Measurements from ENCODE around the gene ZSCAN12.

Gene ZSCAN12

DNA sequence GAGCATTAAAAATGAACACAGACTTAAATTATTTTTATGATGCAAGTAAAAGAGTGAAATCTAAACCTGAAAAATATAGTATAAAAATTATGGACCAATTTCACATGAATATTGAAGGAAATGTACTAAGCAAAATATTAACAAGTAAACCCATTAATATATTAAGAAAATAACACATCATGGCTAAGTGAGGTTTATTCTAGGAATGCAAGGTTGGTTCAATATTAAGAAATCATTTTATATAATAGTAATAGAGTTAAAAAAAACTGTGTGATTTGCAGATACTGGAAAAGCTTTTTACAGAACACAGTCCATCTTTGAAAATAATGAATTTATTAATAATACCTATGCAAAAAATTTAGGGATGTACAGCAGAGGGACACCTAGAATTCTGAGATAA is 20.9 kb downstream of the ZSCAN12 start:
- Histone ChIP-seq H3K27me3 (no peaks in the 10 kb centered on the region), H3K27ac (no peak overlapping the region), H3K36me3 (peaks cover 27 to 37% (median 31%) of the 10 kb centered on the region in 3 donors), H3K9me3 (peaks cover 0 to 5% (median 0%) of the 10 kb centered on the region in 3 donors), H3K4me3 (no peak overlapping the region), H3K4me1 (peaks cover 0 to 4% (median 0%) of the 10 kb centered on the region in 4 donors)
- intact Hi-C loops (cut with DNase I; ENCODE audit: low total_unique reads) = no loop called here
- TF ChIP-seq, protein P1, sequence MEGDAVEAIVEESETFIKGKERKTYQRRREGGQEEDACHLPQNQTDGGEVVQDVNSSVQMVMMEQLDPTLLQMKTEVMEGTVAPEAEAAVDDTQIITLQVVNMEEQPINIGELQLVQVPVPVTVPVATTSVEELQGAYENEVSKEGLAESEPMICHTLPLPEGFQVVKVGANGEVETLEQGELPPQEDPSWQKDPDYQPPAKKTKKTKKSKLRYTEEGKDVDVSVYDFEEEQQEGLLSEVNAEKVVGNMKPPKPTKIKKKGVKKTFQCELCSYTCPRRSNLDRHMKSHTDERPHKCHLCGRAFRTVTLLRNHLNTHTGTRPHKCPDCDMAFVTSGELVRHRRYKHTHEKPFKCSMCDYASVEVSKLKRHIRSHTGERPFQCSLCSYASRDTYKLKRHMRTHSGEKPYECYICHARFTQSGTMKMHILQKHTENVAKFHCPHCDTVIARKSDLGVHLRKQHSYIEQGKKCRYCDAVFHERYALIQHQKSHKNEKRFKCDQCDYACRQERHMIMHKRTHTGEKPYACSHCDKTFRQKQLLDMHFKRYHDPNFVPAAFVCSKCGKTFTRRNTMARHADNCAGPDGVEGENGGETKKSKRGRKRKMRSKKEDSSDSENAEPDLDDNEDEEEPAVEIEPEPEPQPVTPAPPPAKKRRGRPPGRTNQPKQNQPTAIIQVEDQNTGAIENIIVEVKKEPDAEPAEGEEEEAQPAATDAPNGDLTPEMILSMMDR (IDR thresholded peaks at IDR 0.05) = no peak
- no peak for DNase-seq

DNA sequence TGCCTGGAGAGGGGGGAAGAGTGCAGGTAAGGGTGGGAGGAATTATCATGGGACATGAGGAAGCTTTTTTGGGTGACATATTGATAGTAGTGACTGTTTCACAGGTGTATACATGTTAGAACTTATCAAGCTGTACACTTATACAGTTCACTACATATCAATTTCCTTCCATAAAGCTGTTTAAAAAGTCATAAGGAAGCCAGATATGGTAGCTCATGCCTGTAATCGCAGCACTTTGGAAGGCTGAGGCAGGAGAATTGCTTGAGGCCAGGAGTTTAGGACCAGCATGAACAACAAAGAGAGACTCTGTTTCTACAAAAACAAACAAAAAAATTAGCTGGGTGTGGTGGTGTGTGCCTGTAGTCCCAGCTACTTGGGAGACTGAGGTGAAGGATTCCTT is 21.7 kb downstream of the ZSCAN12 start:
- TF ChIP-seq, protein P1 (IDR thresholded peaks at IDR 0.05) = no peak
- Histone ChIP-seq H3K4me3 (no peak overlapping the region), H3K27ac (no peak overlapping the region), H3K4me1 (no peaks in the 10 kb centered on the region), H3K27me3 (no peaks in the 10 kb centered on the region), H3K36me3 (peaks cover 27 to 37% (median 31%) of the 10 kb centered on the region in 3 donors), H3K9me3 (peaks cover 0 to 5% (median 0%) of the 10 kb centered on the region in 3 donors)
- intact Hi-C loops (cut with DNase I; ENCODE audit: low total_unique reads) = no loop called here
- DNase-seq = no peak

DNA sequence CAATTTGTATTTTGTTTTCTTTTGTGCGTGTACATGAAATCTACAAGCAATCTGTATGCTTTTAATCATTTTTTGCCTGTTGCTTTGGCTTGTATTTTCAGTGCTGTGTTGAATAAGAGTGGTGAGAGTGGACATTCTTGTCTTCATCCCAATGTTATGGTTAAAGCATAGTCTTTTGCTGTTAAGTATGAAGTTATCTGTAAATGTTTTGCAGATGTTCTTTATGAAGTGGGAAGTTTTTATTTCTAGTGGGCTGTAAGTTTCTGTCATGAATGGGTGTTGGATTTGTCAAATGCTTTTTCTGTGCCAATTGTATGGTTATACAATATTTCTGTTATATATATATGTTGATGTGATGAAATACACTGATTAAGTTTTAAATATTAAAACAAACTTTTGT is 25.6 kb downstream of the ZSCAN12 start:
- no peak for DNase-seq
- Histone ChIP-seq H3K27me3 (no peaks in the 10 kb centered on the region), H3K36me3 (peaks cover 7 to 13% (median 10%) of the 10 kb centered on the region in 3 donors), H3K4me3 (no peak overlapping the region), H3K4me1 (no peaks in the 10 kb centered on the region), H3K9me3 (peaks cover 0 to 5% (median 0%) of the 10 kb centered on the region in 3 donors), H3K27ac (no peak overlapping the region)
- TF ChIP-seq, protein P1 (IDR thresholded peaks at IDR 0.05) = no peak
- intact Hi-C loops (cut with DNase I; ENCODE audit: low total_unique reads) = no loop called here

DNA sequence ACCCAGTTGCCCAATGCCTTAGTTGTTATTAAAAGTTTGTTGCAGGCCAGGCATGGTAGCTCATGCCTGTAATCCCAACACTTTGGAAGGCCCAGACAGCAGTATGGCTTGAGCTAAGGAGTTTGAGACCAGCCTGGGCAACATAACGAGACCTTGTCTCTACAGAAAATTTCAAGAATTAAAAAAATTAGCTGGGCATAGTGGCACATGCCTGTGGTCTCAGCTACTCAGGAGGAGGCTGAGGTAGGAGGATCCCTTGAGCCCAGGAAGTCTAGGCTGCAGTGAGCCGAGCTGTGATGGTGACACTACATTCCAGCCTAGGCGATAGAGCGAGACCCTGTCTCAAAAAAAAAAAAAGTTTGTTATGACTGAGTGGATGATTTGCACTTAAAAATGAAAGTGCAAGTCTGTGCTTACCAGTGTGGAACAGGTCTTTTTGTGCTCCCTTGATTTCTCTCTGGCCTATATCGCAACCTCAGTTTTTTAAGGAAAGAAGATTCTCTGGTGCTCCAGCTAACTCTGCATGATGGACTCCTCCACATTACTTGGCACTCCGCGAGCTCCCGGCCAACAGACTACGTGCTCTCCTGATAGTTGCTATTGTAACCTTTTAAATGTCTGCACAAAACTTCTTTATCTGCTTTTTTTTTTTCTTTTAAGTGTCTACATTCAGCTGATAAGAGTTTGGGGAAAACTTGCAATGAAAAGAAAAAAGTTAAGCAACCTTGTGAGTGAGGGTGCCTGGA is 27.7 kb downstream of the ZSCAN12 start:
- no peaks in the 10 kb centered on the region for H3K27me3 ChIP-seq
- H3K36me3 ChIP-seq = peaks cover 0 to 24% (median 5%) of the 10 kb centered on the region in 3 donors
- no peak for DNase-seq
- no peak overlapping the region for H3K4me3 ChIP-seq
- H3K4me1 ChIP-seq = no peaks in the 10 kb centered on the region
- intact Hi-C loops (cut with DNase I; ENCODE audit: low total_unique reads) = no loop called here
- no peak overlapping the region for H3K27ac ChIP-seq
- H3K9me3 ChIP-seq = no peaks in the 10 kb centered on the region
- TF ChIP-seq, protein P1 (IDR thresholded peaks at IDR 0.05) = no peak

DNA sequence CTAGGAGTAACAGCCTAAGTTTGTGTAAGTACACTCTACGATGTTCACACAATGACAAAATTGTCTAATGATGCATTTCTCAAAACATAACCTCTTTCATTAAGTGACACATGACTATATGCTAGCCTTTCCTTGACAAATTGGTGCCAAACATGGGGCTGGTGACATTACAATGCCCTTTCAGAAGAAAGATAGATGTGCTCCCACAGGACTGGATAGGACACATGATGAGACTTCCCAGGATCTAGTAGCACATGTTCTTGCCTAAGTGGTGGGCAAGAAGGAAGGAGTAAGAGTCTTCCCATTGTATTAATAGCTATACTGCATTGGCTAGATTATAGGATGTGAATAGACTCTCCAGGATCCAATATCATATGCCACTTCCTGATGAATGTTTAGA is 28.3 kb downstream of the ZSCAN12 start:
- TF ChIP-seq, protein P1 (IDR thresholded peaks at IDR 0.05) = no peak
- intact Hi-C loops (cut with DNase I; ENCODE audit: low total_unique reads) = no loop called here
- DNase-seq = no peak
- Histone ChIP-seq H3K4me3 (no peak overlapping the region), H3K27me3 (no peaks in the 10 kb centered on the region), H3K27ac (no peak overlapping the region), H3K9me3 (no peaks in the 10 kb centered on the region), H3K36me3 (peaks cover under 1 to 30% (median 10%) of the 10 kb centered on the region in 3 donors), H3K4me1 (no peaks in the 10 kb centered on the region)
